ENCODE measurements around the gene SEMA4A. TPM values are rescaled to one million over a fixed set of nuclear protein-coding genes. Genes with fewer than 3 reads are reported as not detected.

Gene SEMA4A
- total and polyA plus RNA-seq, 9 of the 15 experiments (the other 6 are each of a cell fraction or from before 2014, with no cell fraction given) = 0.04 to 1.7 (median 0.45) TPM

GRCh38 chr1:156212833-156213643 is 59.7 kb downstream of the SEMA4A start, which contains the start of gene PMF1 (continued):
- TF ChIP-seq NR4A1 (CRISPR knock-in tag; IDR thresholded peaks at IDR 0.05) (no peak; the same call in 1 of the 2 replicates), NR4A1 (tag; IDR thresholded peaks at IDR 0.05) (no peak), ZNF23 (CRISPR knock-in tag; IDR thresholded peaks at IDR 0.05) (no peak), ZNF561 (CRISPR knock-in tag; conservative IDR thresholded peaks at IDR 0.05) (no peak), STAT5A (IDR thresholded peaks at IDR 0.05; ENCODE audit: borderline replicate concordance, low read length) (no peak), GATAD2A (IDR thresholded peaks at IDR 0.05) (no peak), CTBP1 (IDR thresholded peaks at IDR 0.05; ENCODE audit: borderline replicate concordance) (peak; percentile 70; the same call in 1 of the 2 replicates), PRMT5 (CRISPR knock-in tag; IDR thresholded peaks at IDR 0.05) (no peak), SLC30A9 (CRISPR knock-in tag; IDR thresholded peaks at IDR 0.05) (no peak), SMARCC2 (IDR thresholded peaks at IDR 0.05; ENCODE audit: low read depth) (no peak), NUFIP1 (IDR thresholded peaks at IDR 0.05; ENCODE audit: partially characterized antibody) (no peak), DNMT1 (IDR thresholded peaks at IDR 0.05) (no peak; the same call in 1 of the 2 replicates), CCAR2 (IDR thresholded peaks at IDR 0.05; ENCODE audit: low read depth, low read length) (no peak), NRF1 (conservative IDR thresholded peaks at IDR 0.05 in 1 of 2, IDR thresholded peaks at IDR 0.05 in 1 of 2) (peak; percentile 66 to 75), CBFA2T2 (conservative IDR thresholded peaks at IDR 0.05) (no peak), PHF20 (IDR thresholded peaks at IDR 0.05; ENCODE audit: partially characterized antibody) (peak; percentile 86), HMG20B (CRISPR knock-in tag; IDR thresholded peaks at IDR 0.05) (no peak), NR2C2 (CRISPR knock-in tag; IDR thresholded peaks at IDR 0.05) (no peak; the same call in 1 of the 2 replicates), NR2C2 (tag; IDR thresholded peaks at IDR 0.05) (peak; percentile 81), ZBTB1 (CRISPR knock-in tag; IDR thresholded peaks at IDR 0.05; ENCODE audit: borderline replicate concordance, low read depth) (no peak), CHD4 (IDR thresholded peaks at IDR 0.05; ENCODE audit: insufficient read depth, insufficient replicate concordance, low read depth, low read length, poor library complexity, severe bottlenecking) (no peak), TRIM25 (IDR thresholded peaks at IDR 0.05; ENCODE audit: borderline replicate concordance) (no peak), ZNF282 (CRISPR knock-in tag; IDR thresholded peaks at IDR 0.05) (no peak), ZFP91 (CRISPR knock-in tag; IDR thresholded peaks at IDR 0.05) (no peak), ZFX (CRISPR knock-in tag; IDR thresholded peaks at IDR 0.05) (peak; percentile 82)
